HTR-8/SVneo (cell line): ENCODE measurements around the gene SRSF2.
"Not testable (repeated sequence)": the region's sequence is repeated elsewhere in the genome, so short reads cannot be mapped to it uniquely, and the experiment has no call there.

Experiments used
- DNase-seq: peaks from one replicate; pipeline ENCODE4 v3.0.0; 2011; ENCODE audit warnings: low spot score, mixed read lengths; ENCODE audit not compliant: insufficient read length
- FAIRE-seq: peaks from 2 replicates; lab custom pipeline; 2011; peaks lifted over from hg19 to GRCh38; lab: Jason Lieb, UNC

The SRSF2 gene

DNA sequence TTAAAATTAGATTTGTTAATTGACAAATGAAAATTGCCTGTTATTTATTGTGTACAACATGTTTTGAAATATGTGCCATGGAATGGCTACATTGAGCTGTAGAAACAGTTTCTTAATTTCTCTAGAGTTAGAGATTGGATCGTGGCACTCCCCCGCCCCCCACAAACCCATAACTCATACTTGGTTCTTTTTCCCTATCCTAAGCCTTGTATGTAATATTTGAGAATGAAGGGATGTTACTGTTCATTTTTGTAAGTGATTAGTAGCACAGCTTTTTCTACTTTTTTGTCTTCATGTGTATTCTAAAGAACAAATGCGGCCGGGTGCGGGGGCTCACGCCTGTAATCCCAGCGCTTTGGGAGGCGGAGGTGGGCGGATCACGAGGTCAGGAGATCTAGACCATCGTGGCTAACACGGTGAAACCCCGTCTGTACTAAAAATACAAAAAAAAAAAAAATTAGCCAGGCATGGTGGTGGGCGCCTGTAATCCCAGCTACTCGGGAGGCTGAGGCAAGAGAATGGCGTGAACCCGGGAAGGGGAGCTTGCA lies 2.5 kb upstream of the SRSF2 start:
- not testable (repeated sequence) for DNase-seq, FAIRE-seq

- DNase-seq (no peak), FAIRE-seq (no peak)
These were observed 1.3 kb upstream of the SRSF2 start for GRCh38 chr17:76738468-76738850.

GRCh38 chr17:76737676-76738467 lies 741 bp upstream of the SRSF2 start, which contains the start of gene MFSD11:
TSS of gene MFSD11 (plus strand) at chr17:76738119. CDS start at chr17:76738353, 234 bp downstream.
- DNase-seq: peak; percentile 98
- peak; percentile 90 for FAIRE-seq

GRCh38 chr17:76736349-76737081 lies 616 bp downstream of the SRSF2 start:
- no peak for DNase-seq
- peak; percentile 65 for FAIRE-seq

DNA sequence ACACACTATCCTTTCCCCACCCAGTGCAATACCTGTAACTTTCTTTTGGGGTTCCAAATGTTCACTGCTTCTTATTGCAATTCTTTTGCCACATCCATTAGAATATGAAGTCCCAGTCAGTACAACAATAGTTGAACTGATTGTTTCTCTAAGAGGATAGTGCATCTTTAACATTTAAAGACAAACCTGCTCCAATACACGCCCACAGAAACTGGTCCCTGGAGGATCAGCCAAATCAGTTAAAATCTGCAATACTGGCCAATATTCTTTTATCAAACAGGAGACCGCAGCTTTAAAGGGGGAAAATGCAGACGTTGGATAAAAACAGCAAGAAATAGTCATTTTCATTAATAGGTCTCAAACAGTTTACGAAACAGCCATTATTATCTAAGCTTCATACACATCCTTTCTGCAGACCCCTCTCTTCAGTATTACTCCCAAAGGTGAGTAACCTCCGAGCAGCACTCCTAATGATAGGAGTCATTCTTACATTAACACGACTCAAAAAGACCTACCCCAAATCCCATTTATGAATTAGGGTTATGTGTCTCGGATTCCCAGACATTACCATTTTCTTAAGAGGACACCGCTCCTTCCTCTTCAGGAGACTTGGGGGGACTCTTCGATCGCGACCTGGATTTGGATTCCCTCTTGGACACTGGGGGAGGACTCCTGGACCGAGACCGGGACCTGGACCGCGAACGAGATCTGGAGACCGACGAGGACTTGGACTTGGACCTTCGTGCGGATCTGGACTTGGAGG lies 1.4 kb downstream of the SRSF2 start:
- DNase-seq (no peak), FAIRE-seq (no peak)

DNA sequence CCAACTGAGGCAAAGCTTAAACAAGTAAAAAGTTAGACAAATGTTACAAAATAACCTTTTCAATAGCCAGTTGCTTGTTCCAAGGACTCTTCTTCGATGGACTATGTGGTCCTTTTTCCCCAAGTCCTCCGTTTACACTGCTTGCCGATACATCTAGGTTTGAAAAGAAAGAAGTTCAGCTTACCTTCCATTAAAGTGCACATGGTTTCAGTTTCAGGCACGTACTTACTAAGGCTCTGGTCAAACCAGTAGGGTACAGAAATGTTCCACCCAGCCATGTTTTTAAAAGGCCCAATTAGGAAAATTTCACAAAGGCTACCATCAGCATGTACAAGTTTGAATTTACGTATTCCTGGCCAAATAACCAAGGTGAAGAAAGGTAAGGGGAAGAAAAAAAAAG lies 2.1 kb downstream of the SRSF2 start:
- DNase-seq (no peak), FAIRE-seq (no peak)

GRCh38 chr17:76734080-76734840 lies 2.9 kb downstream of the SRSF2 start:
- no peak for FAIRE-seq
- no peak for DNase-seq

GRCh38 chr17:76733618-76733957 lies 3.5 kb downstream of the SRSF2 start:
- no peak for FAIRE-seq
- no peak for DNase-seq

DNA sequence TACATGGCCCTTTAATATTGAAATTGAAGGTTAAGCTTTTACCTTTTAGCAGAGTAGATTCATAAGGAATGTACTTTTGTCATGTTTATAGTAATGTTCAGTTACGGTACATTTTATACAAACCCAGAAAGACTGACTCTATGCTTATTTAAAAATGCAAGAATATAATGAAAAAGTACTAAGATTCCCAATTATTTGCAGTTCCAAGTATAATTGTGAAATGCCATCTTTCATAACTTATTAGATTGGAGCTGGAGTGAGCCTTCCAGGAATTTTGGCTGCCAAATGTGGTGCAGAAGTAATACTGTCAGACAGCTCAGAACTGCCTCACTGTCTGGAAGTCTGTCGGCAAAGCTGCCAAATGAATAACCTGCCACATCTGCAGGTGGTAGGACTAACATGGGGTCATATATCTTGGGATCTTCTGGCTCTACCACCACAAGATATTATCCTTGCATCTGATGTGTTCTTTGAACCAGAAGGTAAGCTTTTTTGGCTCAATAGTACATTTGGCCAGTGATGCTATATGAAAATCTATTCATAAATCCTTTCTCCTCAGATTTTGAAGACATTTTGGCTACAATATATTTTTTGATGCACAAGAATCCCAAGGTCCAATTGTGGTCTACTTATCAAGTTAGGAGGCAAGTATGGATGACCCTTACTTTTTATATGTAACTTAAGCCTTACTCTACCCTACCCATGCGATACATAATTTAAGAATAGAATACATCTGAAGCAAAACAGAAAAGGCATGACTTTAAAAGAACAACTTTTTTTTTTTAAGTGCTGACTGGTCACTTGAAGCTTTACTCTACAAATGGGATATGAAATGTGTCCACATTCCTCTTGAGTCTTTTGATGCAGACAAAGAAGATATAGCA lies 4.2 kb downstream of the SRSF2 start:
- DNase-seq (no peak), FAIRE-seq (no peak)

DNA sequence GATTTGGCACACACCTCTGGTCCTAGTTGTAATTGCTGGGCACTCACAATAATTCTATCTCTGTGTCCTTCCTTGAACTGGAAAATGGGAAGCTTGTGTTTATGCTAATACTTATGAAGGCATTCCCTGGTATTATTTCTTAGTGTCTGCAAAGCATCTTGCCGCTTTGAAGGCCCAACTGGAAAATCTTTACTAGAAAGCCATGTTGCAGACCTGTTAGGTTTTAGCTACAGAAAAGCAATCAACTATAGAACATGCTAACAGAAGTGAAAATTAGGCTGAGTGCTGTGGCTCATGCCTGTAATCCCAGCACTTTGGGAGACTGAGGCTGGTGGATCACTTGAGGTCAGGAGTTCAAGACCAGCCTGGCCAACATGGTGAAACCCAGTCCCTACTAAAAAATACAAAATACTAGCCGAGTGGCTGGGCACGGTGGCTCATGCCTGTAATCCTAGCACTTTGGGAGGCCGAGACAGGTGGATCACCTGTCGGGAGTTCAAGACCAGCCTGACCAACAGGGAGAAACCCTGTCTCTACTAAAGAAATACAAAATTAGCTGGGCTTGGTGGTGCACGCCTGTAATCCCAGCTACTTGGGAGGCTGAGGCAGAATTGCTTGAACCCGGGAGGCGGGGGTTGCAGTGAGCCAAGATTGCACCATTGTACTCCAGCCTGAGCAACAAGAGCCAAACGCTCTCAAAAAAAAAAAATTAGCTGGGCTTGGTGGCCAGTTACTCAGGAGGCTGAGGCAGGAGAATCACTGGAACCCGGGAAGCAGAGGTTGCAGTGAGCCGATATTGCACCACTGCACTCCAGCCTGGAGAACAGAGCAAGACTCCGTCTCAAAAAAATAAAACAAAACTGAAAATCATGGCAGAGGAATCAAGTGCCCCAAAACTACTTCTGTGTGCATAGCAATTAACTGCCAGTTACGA lies 5.1 kb downstream of the SRSF2 start:
- not testable (repeated sequence) for DNase-seq, FAIRE-seq

DNA sequence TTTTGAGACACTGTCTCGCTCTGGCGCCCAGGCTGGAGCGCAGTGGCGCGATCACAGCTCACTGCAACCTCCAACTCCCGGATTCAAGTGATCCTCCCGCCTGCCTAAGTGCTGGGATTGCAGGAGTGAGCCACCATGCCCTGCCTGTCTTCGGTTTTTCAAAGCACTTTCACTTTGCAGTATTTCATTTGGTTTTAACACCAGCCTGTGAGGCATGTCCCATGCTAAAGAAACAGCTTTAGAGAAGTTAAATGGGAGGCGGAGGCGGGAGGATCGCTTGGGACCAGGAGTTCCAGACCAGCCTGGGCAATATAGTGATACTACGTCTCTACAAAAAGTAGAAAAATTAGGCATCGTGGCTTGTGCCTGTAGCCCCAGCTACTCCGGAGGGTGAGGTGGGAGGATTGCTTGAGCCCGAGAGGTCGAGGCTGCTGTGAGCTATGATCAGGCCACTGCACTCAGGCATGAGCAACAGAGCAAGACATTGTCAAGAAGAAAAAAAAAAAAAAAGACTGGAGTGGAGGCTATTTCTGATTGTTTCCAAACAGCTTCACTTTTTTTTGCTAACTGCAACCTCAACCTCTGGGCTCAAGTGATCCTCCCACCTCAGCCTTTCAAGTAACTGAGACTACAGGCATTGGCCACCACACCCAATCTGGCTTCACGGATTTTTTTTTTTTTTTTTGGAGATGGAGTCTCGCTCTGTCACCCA lies 9.2 kb downstream of the SRSF2 start:
- no peak for DNase-seq
- no peak for FAIRE-seq

DNA sequence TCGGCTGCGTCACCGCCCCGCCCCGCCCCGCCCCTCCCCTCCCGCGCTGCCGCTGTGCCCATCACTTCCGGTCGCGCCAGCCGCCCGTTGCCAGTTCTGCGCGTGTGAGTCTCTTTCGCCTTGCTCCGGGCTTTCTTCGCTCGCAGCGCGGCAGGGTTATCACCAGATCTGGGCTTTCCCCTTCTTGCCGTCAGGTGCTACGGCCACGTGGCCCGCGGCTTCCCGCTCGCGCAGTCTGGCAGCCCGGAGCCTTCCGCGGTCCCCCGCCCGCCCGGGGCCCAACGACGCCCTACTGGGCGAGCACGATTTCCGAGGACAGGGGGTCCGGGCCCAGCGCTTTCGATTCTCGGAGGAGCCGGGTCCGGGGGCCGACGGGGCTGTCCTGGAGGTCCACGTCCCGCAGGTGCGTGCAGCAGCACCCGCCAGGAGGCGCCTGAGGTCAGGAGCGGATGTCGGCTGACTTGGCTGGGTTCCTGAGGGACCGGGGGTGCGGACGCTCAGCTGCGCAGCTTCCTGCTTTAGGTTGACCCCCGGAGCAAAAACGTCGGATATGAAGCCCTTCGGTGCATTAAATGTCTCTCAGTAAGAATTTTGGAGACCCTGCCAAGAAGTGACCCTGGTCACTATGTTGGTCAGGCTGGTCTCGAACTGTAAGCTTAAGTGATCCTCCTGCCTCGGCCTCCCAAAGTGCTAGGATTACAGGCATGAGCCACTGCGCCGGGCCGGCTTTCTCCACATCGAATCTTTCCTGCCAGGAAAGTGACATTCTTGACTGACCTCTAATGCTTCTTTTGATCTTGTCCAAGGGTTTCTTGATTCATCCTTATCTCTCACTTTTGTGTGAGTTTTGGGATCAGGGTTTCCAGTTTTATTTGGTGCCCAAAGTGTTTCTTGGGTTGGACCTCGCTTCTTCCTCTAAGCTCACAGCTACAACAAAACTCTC lies 10.1 kb downstream of the SRSF2 start, which contains the start of gene METTL23:
TSS of gene METTL23 (plus strand) at position 64 of the 943 bp plus-strand sequence. CDS start 2,872 bp downstream, outside the sequence.
- FAIRE-seq: no peak
- peak; percentile 84 for DNase-seq

DNA sequence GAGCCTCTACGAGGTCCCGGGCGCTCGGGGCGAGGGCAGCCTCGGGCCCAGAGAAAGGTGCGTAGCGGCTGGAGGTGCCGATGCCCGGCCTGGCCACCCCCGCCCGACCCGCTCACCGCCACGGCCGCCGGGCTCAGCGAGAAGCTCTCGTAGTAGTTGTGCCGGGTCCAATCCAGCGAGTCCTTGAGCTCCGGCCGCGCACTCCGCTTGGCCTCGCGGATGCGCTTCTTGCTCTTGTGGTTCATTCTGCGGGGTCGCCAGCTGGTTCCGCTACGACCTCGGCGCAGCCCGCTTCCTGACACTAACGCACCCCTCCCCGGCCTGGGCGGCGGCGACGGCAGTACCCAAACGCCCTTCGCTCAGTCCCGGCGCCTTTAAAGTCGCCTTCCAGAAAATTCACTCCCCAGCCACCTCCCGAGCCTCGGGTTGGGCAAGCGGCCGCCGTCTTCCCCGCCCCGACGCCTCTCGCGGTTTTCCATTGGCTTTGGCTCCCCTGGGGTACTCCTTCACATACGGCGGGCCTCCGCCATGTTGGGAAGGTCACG lies 10.8 kb downstream of the SRSF2 start, which contains the start of gene JMJD6:
TSS of gene JMJD6 (minus strand) at position 376 of the 545 bp plus-strand sequence. CDS start at position 245, 131 bp downstream.
- DNase-seq (peak; percentile 96), FAIRE-seq (peak; percentile 76)

DNA sequence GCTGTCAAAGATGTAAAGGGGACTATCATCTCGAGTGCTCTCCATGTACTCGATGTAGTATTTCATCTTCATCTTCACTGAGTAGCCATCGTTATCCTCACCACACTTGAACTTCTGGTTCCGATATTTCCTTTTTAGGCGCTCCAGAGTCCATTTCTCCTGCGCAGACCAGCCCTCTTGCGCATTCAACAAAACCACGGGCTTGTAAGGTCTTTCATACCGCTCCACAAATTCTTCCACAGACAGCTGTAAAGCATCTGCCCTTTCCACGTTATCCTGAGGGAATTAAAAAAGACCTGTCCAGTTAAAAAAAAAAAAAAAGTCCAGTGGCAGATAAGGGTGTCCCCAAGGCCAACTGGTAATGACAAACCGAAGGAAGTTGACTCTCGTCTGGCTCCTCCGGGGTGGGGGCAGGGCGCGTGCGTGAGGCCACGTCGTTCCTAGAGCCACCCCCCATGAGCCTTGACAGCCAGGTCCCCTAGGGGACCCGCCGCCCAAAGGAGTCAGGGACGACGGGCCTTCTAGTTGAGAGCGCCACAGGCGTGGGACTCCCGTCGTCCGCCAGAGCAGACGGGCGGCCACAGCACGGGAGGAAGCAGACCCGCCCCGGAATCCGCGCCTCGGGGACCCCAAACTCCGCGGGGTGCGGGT lies 11.4 kb downstream of the SRSF2 start:
- FAIRE-seq: no peak
- no peak for DNase-seq

DNA sequence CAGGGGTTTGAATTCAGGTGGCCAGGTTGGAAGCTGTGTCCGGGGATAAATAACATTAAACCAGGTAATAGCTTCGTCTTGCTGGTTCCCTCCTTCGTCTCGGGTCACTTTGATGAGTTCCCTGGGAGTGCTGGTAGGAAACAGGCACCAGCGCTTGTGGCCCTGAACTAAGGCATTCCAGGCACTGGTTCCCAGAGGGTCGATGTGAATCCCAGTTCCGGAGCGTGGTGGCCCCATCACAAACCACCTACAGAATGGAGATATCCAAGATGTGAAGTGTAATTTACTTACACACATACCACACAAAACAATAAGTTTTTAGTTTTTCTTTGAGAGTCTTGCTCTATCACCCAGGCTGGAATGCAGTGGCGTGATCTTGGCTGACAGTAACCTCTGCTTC lies 13.3 kb downstream of the SRSF2 start:
- FAIRE-seq (no peak), DNase-seq (no peak)
